T-helper 22 cell (primary cell): ENCODE data around the gene SLC35G1.
A peak's percentile ranks its signal among the peaks of the same experiment; 100 is the strongest.

ENCODE experiments used
- DNase-seq: peaks from one replicate; pipeline ENCODE4 v3.0.0-alpha.2; 2020; ENCODE audit warnings: low read depth

The SLC35G1 gene, protein sequence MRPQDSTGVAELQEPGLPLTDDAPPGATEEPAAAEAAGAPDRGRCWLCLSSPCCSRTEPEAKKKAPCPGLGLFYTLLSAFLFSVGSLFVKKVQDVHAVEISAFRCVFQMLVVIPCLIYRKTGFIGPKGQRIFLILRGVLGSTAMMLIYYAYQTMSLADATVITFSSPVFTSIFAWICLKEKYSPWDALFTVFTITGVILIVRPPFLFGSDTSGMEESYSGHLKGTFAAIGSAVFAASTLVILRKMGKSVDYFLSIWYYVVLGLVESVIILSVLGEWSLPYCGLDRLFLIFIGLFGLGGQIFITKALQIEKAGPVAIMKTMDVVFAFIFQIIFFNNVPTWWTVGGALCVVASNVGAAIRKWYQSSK

DNA sequence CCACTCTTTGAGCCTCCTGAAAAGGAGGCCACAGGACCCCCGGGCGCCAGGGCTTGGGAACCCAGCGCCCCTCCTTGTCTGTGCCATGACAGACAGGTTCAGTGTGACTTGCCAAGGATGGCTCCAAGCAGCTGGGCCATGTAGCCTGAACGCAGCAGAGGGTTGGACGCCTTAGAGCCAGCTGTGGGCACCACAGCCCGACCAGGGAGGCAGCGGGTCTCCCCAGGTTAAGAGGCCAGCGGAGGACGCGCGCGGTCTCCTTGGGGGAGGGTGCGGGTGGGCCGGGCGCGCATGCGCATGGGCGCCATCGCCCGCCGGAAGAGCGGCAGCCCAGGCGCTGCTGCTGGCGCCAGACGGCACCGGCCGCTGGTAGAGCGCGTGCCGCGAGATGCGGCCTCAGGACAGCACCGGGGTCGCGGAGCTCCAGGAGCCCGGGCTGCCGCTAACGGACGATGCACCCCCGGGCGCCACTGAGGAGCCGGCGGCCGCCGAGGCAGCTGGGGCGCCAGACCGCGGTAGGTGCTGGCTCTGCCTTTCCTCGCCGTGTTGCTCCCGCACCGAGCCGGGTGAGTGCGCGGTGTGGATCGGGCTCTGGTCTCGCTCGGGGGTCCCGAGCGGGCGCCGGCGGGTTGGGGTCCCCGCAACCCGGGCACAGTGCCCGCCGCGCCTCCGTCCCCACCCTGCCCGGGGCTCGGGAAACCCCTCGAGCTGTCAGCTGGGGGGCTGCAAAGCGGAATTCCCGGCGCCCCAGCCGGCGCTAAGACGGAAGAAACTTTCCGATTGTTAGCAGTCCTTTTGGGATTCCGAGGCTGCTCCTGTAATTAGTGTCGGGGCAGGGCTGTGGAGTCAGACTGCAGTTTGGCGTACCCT, at the start of gene SLC35G1:
Gene SLC35G1 (plus strand): TSS at position 333 of the 870 bp plus-strand sequence. CDS start 56 bp downstream, at position 389.
- DNase-seq, result peak; percentile 38

DNA sequence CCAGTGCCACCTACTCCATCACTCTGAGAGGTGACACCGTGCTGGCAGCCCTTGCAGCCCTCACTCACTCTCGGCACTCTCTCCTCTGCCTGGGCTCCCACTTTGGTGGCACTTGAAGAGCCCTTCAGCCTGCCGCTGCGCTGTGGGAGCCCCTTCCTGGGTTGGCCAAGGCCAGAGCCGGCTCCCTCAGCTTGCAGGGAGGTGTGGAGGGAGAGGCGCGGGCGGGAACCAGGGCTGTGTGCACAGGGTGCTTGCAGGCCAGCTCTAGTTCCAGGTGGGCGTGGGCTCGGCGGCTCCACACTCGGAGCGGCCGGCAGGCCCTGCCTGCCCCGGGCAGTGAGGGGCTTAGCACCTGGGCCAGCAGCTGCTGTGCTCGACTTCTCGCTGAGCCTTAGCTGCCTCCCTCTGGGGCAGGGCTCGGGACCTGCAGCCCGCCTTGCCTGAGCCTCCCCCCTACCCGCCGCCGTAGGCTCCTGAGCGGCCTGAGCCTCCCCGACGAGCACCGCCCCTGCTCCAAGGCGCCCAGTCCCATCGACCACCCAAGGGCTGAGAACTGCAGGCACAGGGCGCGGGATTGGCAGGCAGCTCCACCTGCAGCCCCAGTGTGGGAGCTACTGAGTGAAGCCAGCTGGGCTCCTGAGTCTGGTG, 48.7 kb upstream of the SLC35G1 start:
- no peak for DNase-seq

DNA sequence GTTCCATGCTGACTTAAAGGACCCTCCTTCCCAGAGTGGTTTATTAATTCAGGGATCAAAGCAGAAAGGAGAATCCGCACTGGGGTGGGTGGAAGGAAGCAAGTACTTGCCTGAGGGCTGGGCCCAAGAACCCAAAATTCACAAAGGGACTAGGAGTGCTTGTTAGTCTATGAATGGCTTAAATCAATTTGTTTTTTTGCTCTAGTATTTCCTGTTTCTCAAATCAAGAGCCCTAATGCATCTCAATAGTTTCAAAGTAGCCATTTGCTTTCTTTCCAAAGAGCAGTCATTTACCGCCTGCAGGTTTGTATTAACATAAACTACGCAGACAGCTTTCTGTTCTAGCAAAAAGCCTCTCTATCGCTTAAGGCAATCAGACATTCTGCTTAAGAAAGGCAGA, 44.2 kb upstream of the SLC35G1 start:
- DNase-seq, result no peak

DNA sequence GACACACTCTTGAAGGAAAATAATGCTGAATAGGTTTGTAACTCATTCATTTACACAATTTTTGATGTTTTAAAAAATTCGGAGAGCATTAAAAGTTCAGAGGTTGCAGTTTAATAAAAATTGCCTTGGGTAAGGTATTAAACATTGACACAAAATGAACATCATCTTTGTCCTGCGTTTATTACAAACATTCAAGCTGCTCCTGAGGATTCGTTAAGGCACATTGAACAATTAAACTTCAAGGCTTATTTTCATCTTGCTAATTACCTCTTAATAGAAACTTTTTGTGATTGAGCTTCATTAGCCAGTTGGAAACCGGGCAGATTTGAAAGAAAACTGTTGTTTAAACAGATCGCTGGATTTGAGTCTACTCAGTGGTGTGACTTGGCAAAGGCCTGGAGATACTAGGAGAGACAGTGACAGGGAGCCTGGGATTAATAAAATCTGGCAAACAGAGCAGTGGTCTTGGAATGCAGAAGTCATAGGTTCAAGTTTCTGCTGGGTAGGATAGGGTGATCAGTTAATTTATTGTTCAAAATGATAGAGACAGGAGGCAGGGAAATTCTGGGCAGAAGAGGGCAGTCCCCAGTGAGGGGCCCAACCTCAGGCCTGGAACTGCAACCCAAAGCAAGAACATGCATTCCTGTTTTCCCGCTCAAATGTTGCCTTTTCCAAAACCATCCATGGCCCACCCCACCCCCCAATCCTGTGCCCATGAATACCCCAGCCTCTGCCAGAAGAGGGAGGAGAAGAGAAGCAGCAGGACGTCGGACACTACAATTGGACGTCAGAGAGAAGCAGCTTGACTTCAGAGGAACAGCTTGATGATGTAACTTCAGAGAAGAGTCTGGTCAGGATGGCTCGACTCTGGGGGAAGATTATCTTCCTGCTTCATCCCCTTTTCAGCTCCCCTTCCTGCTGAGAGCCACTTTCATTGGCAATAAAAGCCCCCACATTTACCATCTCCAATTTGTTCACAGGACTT, 43.5 kb upstream of the SLC35G1 start:
- DNase-seq, result no peak

DNA sequence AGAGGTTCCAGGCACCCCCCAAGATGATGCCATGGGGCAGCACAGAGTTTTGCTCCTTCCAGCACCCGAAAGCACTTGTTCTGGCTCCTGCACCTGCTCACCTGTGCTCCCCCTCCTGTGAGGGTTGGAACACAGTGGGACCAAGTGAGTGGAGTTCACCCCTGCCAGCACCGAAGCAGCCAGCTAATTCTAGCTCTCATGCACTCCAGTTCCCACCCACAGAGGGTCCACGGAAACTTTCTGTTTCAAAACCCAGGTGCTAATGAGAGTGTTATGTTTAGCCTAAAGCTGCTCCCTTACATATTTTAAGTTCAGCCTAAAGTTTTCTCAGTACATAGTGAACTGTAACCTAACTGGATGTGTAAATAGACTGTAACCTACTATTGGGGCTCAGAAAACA, 42.6 kb upstream of the SLC35G1 start:
- no peak for DNase-seq

DNA sequence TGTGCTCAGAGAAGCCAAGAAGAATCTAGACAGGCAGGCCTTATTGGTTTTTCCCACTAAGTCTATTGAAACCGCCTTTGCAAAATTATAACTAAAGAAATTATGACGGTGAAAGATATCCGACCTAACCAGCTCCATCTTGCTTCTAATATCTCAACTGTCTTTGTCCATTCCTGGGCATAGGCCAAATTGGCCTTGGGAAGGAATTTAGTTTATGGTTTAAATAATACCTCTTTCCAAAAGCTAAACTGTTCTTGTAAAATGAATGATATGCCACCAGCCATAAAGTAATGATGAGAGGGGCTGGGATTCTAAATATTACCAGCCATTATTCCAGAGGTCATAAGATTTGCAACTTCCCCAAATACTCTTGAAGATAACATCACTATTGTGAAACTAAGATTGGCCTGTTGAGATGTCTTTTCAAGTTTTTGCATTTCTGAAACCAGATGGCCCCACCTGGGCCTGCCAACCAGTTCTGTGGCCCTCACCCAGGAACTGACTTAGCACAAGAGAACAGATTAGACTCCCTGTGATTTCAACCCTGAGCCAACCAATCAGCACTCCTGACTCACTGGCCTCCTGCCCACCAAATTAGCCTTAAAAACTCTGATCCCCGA, 41.2 kb upstream of the SLC35G1 start:
- DNase-seq, result no peak

DNA sequence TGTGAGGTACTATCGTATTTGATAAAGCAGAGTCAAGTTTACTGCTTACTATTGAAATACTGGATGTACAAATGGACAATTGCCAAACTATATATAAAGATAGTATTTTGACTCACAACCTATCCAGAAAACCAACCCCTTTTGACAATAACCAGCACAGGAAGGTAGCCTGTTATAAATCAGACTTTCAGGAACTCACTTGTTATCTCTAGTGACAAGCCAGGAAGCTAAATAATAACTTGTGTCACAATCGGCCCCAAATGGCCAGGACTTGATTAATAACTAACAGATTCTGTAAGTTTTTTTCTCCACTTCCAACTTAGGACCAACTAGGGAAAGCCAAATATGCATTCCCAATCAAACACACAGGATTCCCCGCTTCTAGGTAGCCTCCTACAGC, 38.8 kb upstream of the SLC35G1 start:
- DNase-seq, result no peak

DNA sequence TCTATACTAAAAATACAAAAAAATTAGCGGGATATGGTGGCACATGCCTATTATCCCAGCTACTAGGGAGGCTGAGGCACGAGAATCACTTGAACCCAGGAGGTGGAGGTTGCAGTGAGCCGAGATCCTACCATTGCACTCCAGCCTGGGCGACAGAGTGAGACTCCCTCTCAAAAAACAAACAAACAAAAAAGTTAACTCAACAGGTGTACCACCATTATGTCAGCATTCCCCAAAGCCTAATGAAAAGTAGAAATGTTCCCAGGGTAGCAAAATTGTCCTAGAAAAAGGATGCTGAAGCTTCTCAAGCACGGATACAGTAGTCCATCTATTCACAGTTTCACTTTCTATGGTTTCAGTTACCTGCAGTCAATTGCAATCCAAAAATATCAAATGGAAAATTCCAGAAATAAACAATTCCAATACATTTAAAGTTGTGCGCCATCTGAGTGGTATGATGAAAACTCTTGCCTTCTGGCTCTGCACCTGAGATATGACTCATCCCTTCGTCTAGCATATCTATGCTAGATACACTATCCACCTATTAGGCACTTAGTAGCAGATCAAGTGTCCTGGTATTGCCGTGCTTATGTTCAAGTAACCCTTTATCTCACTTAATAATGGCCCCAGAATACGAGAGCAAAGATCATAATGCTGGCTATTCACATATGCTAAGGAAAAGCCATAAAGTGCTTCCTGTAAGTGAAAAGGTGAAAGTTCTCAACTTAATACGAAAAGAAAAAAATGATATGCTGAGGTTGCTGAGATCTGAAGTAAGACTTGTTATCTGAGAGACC, 37.2 kb upstream of the SLC35G1 start:
- DNase-seq, result no peak

DNA sequence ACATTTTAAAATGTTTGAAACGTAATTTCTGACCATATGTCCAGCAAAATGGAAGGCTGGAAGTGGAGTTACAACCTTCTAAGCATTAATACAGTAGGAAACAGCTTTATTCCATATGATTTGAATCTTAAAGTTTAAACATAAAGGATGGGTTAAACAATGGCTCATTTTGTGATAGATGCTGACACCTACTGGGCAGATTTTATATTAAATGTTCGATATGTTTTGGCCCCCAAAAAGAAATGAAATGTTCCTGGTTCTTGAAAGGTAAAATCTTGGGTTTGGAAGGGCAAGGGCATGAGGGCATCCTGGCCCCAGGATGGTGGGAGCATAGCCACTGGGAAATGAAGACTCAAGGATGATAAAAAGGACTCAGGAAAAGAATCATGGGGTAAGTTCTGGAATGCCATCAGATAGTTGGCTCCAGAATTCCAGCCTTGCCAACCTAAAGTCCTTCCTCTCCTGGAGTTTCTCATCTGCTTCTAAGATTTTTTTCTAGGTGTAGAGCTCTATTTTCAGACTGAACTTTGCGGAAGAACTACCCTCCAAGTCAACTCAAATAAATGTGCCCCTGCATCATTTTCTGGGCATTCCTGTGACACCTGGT, 34.6 kb upstream of the SLC35G1 start:
- DNase-seq, result no peak

DNA sequence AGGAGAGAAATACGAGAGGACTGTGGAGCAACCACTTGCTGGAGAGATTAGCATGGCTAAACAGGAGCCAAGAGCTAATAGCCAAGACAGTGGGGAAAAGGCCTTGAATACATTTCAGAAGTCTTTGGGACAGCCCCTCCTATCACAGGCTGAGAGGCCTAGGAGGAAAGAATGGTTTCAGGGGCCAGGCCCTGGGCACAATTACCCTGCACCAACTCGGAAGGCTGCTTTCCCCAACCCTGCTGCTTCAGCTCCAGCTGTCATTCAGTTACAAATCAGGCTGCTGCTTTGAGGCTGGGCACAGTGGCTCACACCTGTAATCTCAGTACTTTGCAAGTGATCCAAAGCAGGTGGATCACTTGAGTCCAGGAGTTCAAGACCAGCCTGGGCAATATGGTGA, 32.0 kb upstream of the SLC35G1 start:
- DNase-seq, result no peak

DNA sequence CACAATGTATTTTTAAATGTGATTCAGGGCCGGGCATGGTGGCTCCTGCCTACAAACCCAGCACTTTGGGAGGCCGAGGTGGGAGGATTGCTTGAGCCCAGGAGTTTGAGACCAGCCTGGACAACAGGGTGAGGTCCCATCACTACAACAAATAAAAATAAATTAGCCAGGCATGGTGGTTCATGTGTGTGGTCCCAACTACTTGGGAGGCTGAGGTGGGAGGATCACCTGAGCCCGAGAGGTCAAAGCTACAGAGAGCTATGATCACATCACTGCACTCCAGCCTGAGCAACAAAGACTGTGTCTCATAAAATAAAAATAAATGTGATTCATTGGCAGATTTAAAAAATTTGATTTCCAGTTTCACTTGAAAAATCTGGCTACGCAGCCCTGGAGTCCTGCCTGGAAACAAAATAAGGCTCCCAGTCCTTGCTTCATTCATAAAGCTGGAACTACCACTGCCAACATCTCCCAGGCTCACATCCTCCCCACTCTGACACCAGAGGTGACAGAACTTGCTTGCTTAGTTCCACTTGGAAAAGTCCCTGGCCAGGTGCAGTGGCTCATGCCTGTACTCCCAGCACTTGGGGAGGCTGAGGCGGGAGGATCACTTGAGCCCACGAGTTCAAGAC, 27.9 kb upstream of the SLC35G1 start:
- DNase-seq, result no peak

DNA sequence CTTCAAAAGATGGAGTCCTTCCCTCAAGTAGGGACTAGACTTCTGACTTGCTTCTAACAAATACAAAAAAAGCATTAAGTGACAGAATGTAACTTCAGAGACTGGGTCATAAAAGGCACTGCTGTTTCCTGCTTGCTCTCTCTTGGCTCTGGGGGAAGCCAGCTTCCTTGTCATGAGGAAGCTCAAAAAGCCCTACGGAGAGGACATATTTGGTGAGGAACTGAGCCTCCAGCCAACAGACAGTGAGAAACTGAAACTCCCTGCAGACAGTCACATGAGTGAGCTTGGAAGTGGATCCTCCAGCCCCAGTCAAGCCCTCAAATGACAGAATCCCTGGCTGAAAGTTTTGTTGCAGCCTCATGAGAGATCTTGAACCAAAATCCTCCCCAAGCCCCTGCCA, 26.3 kb upstream of the SLC35G1 start:
- DNase-seq, result no peak

DNA sequence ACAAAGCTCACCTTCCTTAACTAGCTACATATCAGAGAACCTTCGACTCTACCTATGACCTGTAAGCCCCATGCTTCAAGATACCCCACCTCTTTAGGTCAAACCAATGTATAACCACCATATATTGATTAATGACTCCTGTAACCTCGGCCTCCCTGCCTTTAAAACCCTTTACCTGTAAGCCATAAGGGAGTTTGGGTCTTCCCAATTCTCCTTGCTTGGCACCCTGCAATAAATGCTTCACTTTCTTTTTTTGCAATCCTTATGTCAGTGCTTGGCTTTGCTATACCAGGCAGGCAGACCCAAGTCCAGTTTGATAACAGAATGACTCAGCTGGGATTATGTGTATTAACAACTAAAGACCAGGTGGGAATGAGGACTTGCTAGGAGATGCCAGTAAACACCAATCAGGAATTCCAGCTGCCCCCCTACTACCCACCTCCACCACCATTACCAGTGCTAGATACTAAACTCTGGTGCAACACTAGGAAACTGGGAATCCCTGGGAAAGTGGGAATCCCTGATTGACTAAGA, 22.0 kb upstream of the SLC35G1 start:
- no peak for DNase-seq

DNA sequence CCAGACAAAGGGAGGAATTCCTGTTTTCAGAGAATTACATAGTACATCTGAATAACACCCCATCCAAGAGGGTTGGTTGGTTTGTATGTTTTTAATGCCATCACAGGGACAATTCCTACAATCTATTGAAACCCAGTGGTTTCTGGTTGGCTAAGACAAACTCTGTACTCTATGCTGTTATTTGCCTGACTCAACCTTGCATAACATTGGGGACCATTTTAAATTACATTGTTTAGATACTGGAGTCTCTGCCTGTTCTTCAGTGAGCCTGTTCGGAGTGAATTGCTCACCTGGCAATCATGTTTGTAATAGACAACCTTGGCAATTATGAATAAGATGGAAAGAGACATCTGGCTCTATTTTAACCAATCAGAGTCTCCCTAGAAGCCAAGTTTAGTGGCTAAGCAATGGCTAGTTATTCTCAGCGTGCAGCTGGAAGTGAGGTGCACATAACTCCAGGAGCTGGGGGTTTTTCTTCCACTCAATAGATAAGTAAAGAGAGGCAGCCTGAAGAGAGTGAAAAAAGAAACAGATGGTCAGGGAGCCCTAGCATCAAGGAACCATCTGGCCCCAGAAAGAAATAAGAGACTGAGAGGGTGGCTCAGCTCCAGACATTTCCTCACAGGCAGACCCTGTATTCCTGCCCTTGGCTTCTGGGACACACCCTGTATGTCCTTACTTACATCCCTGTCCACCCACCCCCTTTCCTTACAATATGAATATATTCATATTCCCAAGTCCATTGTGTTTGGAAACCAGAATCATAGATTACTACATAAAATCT, 21.2 kb upstream of the SLC35G1 start:
- DNase-seq, result no peak

DNA sequence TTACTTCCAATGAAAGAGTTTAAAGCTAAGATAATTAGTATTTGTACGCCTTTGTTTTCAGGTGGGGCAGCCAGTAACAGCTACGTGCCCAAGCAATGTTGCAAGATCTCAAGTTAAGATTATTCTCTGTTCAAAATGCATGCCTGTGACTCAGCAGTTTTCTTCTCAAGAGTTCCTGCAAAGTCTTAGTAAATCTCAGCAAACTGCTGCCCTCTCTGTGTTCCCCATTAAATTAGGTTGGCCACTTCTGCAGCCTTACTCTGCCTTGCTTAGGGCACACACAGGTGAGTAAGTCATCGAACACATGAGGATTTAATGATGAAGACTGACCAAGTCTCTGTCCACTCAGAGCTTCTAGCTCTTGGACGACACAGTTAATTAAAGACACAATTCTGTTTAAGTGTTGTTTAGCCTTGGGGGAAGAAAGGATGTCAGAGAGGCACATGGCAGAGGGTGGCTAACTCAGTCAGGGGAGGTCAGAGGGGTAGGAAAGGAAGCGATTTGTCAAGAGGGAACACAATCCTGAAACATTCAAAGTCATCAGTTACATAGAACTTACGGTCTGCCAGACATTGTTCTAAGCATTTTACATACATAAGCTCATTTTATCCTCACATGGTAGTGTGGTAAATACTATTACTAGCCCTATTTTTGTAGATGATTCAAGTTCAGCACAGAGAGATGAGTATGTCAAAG, 20.2 kb upstream of the SLC35G1 start:
- DNase-seq, result no peak

DNA sequence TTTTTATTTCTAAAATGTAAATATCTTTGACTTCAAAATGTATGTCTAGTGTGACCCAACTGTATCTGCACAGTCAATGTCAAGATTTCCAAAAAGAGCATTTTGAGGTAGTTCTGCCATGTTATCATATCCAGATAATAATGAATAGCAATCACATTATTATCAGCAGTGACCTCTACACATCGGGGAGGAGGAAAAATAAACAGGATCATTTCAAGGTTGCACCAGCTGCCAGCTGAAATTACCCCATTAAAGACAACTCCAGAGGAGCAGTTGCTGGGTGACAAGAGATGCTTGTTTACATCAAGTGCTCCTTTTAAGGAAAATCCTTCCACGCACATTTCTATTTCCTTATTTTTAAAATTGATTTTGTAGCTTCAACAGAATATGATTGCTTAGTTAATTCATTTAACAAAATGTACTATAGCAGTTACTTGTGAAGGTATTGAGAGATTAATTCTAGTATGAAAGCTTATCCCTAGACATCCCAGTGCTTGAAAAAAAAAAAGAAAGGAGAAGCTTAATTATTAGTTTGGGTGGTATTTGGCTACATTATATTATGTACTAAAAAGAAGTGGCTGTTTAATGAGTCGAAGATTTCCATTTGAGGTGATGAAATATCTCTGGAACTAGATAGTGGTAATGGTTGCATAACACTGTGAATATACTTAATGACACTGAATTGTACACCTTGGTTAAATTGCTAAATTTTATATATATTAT, 19.3 kb upstream of the SLC35G1 start:
- no peak for DNase-seq

DNA sequence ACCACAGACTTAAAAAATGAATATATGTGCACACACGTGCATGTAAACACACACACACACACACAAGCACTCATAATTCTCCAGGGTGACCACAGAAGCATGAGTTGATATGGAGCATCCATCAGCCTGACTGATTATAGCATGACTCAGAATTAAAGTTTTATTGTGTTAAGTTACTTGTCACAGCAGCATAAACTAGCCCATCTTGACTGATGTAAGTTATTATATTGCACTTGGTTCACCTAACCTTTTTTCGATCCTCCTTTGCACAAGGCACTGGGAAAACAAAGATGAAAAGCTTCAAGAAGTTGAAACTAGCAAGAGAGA, 18.8 kb upstream of the SLC35G1 start:
- DNase-seq, result no peak
